ENCODE results near the gene SWSAP1.

- TF ChIP-seq CTCF (conservative IDR thresholded peaks at IDR 0.05; ENCODE audit: low read depth, low read length) (no peak), USF2 (IDR thresholded peaks at IDR 0.05; ENCODE audit: low read depth, low read length) (peak; percentile 72), POLR2A (IDR thresholded peaks at IDR 0.05; ENCODE audit: low read depth, low read length) (peak; percentile 75), SMC3 (IDR thresholded peaks at IDR 0.05; ENCODE audit: low read depth, low read length) (no peak), RFX5 (IDR thresholded peaks at IDR 0.05; ENCODE audit: low read depth, low read length) (no peak), CEBPB (IDR thresholded peaks at IDR 0.05; ENCODE audit: low read depth, low read length) (peak; percentile 74), BHLHE40 (IDR thresholded peaks at IDR 0.05; ENCODE audit: low read depth, low read length) (no peak), FOS (IDR thresholded peaks at IDR 0.05; ENCODE audit: low read depth, low read length) (no peak), MAFK (IDR thresholded peaks at IDR 0.05; ENCODE audit: low read depth, low read length) (no peak), ELK1 (IDR thresholded peaks at IDR 0.05; ENCODE audit: borderline replicate concordance, low read depth, low read length) (no peak)
Observed at GRCh38 chr19:11374433-11375142, at the start of gene SWSAP1.

Measured in IMR-90 (cell line).